ENCODE data around the gene ZBTB46. TPM values are rescaled to one million over a fixed set of nuclear protein-coding genes. Genes with fewer than 3 reads are reported as not detected.

The ZBTB46 gene
- total and polyA plus RNA-seq, 2 donors (not counting 1 experiment from before 2014, with no cell fraction given), result 0.96 to 4.5 TPM

DNA sequence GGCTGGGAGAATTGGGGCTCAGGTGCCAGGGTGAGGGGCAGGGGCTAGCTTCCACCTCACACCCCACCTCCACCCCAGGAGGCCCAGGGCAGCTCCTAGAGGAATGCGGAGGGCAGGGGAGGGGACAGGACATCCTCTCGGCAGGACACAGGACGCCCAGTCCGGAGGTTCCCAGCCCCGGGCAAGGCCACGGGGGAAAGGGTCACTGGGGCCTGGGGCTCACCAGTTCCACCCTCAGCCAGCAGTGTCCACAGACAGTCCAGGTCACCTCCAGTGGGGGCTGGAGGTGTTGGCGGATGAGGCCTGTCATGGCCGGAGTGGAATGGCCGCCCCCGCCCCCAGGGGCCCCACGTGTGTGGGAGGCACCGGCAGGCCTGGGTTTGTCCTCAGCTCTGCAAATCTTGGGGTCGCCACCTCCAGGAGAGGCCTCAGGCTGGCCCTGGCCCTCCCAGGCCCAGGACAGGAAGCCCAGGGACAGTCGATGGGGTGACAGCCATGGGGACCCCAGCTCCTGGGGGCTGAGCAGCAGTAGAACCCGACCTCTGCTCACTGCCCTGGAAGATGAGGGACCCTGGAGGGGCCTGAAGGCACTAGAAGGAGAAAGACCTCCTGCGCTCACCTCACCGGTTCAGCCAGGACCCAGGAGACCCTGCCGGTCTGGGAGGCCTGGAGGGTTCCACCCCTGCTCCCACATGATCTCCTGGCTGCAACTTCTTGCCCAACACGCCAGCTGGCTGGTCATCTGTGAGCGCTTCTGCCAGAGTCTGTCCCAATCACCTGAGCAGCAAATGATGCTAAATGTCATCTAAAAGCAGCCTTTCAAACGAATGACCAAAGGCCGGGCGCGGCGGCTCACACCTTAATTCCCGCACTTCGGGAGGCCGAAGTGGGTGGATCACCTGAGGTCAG lies 17.2 kb upstream of the ZBTB46 start:
- DNase-seq (ENCODE audit: low read depth in 2 of 2), result no peak
- Histone ChIP-seq H4K20me1 (ENCODE audit: control insufficient read depth, extremely low read depth, insufficient read depth, low read length) (no peaks in the 10 kb centered on the region), H3K27me3 (ENCODE audit: control insufficient read depth, insufficient read depth, low read length) (peaks cover 8% of the 10 kb centered on the region), H3K4me2 (ENCODE audit: extremely low read depth, insufficient read depth, low read length) (no peak overlapping the region), H3K79me2 (ENCODE audit: control insufficient read depth, insufficient read depth, low read length) (no peaks in the 10 kb centered on the region), H3K9me3 (ENCODE audit: control insufficient read depth, insufficient read depth, low read depth, low read length) (no peaks in the 10 kb centered on the region), H3K4me1 (ENCODE audit: control insufficient read depth, extremely low read depth, insufficient read depth, low read length) (peaks cover 10% of the 10 kb centered on the region), H3K27ac (ENCODE audit: insufficient read depth, low read length) (no peak overlapping the region), H3K9ac (ENCODE audit: insufficient read depth, low read length) (no peak overlapping the region), H3K4me3 (replicated peaks in 1 of 4; ENCODE audit: control extremely low read depth in 1 of 4, insufficient read depth in 1 of 4, low read depth in 3 of 4, low read length in 4 of 4) (no peak overlapping the region), H3K36me3 (ENCODE audit: control insufficient read depth, insufficient read depth, low read length) (no peaks in the 10 kb centered on the region), H2AFZ (ENCODE audit: low read length) (no peak overlapping the region)
- TF ChIP-seq, protein P1, sequence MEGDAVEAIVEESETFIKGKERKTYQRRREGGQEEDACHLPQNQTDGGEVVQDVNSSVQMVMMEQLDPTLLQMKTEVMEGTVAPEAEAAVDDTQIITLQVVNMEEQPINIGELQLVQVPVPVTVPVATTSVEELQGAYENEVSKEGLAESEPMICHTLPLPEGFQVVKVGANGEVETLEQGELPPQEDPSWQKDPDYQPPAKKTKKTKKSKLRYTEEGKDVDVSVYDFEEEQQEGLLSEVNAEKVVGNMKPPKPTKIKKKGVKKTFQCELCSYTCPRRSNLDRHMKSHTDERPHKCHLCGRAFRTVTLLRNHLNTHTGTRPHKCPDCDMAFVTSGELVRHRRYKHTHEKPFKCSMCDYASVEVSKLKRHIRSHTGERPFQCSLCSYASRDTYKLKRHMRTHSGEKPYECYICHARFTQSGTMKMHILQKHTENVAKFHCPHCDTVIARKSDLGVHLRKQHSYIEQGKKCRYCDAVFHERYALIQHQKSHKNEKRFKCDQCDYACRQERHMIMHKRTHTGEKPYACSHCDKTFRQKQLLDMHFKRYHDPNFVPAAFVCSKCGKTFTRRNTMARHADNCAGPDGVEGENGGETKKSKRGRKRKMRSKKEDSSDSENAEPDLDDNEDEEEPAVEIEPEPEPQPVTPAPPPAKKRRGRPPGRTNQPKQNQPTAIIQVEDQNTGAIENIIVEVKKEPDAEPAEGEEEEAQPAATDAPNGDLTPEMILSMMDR (conservative IDR thresholded peaks at IDR 0.05 in 1 of 2, IDR thresholded peaks at IDR 0.05 in 1 of 2; ENCODE audit: low read depth in 1 of 2, low read length in 2 of 2), result no peak
- TF ChIP-seq EZH2 (IDR thresholded peaks at IDR 0.05; ENCODE audit: low read length, missing control alignments), result no peak

DNA sequence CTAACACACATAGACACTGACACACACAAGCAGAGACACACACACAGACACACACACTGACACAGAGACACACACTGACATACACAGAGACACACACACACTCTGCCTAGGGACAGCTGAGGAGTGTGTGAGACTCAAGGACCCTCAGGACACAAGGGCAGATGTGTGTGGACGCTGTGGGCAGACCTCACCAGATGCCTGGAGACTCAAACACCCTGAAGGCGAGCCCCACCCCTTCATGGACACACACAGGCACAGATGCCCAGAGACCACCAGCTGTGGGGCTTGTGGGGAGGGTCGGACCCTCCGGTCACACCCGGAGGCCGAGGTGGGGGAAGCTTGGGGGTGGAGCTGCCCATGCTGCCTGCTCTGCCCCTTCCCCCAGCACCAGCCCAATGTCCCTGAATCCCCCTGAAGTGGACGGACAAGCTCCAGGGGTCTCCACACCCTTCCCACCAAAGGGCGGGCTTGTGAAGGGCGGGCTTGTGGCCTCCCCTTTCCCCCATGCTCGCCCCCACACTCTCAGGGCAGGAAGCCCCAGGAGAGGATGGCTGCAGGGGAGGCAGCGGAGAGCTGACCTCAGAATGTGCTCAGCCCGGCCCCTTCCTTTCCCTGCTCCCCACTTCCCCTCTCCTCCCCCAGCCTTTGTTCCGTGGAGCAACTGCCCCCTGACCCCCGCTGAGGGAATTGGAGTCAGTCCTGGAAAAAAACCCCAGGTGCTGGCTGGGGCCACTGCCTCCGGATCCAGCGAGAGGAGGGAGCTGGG lies 16.4 kb upstream of the ZBTB46 start:
- H3K79me2 ChIP-seq (ENCODE audit: control insufficient read depth, insufficient read depth, low read length), result no peaks in the 10 kb centered on the region
- H3K4me1 ChIP-seq (ENCODE audit: control insufficient read depth, extremely low read depth, insufficient read depth, low read length), result peaks cover 10% of the 10 kb centered on the region
- no peak overlapping the region for H3K4me2 ChIP-seq (ENCODE audit: extremely low read depth, insufficient read depth, low read length)
- no peak overlapping the region for H3K27ac ChIP-seq (ENCODE audit: insufficient read depth, low read length)
- H3K36me3 ChIP-seq (ENCODE audit: control insufficient read depth, insufficient read depth, low read length), result no peaks in the 10 kb centered on the region
- peak in 1 of 2 donors; percentile 21 for DNase-seq (ENCODE audit: low read depth in 2 of 2)
- H2AFZ ChIP-seq (ENCODE audit: low read length), result no peak overlapping the region
- no peak overlapping the region for H3K4me3 ChIP-seq (replicated peaks in 1 of 4; ENCODE audit: control extremely low read depth in 1 of 4, insufficient read depth in 1 of 4, low read depth in 3 of 4, low read length in 4 of 4)
- H3K9ac ChIP-seq (ENCODE audit: insufficient read depth, low read length), result no peak overlapping the region
- TF ChIP-seq EZH2 (IDR thresholded peaks at IDR 0.05; ENCODE audit: low read length, missing control alignments), result no peak
- TF ChIP-seq, protein P1 (conservative IDR thresholded peaks at IDR 0.05 in 1 of 2, IDR thresholded peaks at IDR 0.05 in 1 of 2; ENCODE audit: low read depth in 1 of 2, low read length in 2 of 2), result no peak
- H3K27me3 ChIP-seq (ENCODE audit: control insufficient read depth, insufficient read depth, low read length), result peaks cover 8% of the 10 kb centered on the region
- no peaks in the 10 kb centered on the region for H3K9me3 ChIP-seq (ENCODE audit: control insufficient read depth, insufficient read depth, low read depth, low read length)
- no peaks in the 10 kb centered on the region for H4K20me1 ChIP-seq (ENCODE audit: control insufficient read depth, extremely low read depth, insufficient read depth, low read length)

DNA sequence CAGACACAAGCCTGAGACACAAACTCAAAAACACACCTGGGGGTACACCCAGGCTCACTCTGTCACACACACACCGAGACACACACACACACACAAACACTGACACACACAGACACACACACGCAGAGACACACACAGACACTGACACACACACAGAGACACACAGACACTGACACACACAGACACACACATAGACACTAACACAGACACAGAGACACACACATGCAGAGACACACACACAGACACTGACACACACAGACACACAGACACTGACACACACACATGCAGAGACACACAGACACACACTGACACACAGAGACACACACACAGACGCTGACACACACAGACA lies 15.8 kb upstream of the ZBTB46 start:
- Histone ChIP-seq H3K36me3 (ENCODE audit: control insufficient read depth, insufficient read depth, low read length) (no peaks in the 10 kb centered on the region), H2AFZ (ENCODE audit: low read length) (no peak overlapping the region), H4K20me1 (ENCODE audit: control insufficient read depth, extremely low read depth, insufficient read depth, low read length) (no peaks in the 10 kb centered on the region), H3K27ac (ENCODE audit: insufficient read depth, low read length) (no peak overlapping the region), H3K4me1 (ENCODE audit: control insufficient read depth, extremely low read depth, insufficient read depth, low read length) (peaks cover 10% of the 10 kb centered on the region), H3K27me3 (ENCODE audit: control insufficient read depth, insufficient read depth, low read length) (peaks cover 8% of the 10 kb centered on the region), H3K9ac (ENCODE audit: insufficient read depth, low read length) (no peak overlapping the region), H3K79me2 (ENCODE audit: control insufficient read depth, insufficient read depth, low read length) (no peaks in the 10 kb centered on the region), H3K4me3 (replicated peaks in 1 of 4; ENCODE audit: control extremely low read depth in 1 of 4, insufficient read depth in 1 of 4, low read depth in 3 of 4, low read length in 4 of 4) (no peak overlapping the region), H3K9me3 (ENCODE audit: control insufficient read depth, insufficient read depth, low read depth, low read length) (no peaks in the 10 kb centered on the region), H3K4me2 (ENCODE audit: extremely low read depth, insufficient read depth, low read length) (no peak overlapping the region)
- TF ChIP-seq, protein P1 (conservative IDR thresholded peaks at IDR 0.05 in 1 of 2, IDR thresholded peaks at IDR 0.05 in 1 of 2; ENCODE audit: low read depth in 1 of 2, low read length in 2 of 2), result no peak
- TF ChIP-seq EZH2 (IDR thresholded peaks at IDR 0.05; ENCODE audit: low read length, missing control alignments), result no peak
- DNase-seq (ENCODE audit: low read depth in 2 of 2), result no peak
